ENCODE measurements around the gene IL1RL2. TPM values are rescaled to one million over a fixed set of nuclear protein-coding genes. Genes with fewer than 3 reads are reported as not detected.

IL1RL2 gene
- total and polyA plus RNA-seq, 2 of the 4 experiments (the other 2 are of a cell fraction), result 0.09 to 0.36 TPM

DNA sequence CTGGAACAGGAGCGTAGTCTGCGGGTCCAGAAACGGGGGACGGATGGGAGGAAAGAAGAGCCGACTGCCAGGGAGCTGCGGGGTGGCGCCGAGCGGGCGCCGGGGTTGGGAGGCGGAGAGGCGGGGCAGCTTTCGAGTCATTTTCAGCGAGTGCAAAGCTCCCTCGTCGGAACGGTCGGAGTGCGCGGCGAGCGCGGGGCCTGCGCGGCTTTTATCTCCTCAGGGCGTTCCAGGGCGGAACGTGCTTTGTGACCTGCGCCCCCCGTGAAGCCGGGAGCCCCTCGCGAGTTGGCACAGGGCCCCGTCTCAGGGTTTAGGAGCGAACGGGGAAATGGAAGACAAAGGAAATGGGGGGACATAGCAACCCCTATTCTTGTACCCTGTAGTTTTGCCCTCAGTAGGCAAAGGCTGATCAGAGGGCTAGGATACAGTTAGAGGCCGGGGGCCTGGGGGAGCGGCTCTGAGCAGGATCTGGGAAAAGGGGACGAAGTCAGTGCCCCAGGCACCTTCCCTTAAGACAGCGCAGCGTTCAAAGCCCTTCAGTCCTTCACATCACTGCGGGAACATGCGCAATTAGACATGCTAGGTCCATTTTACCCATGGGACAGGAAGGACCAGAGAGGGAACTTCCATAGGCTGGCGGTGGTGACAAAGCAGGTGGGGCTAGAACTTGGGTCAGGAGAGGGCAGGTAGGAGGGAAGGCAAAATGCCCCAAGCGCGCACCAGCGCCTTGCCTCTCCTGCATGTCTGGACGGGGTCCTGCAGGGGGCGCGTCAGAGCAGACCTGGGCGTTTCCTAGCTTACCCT, 64.4 kb downstream of the IL1RL2 start (continued):
- TF ChIP-seq, protein P1, sequence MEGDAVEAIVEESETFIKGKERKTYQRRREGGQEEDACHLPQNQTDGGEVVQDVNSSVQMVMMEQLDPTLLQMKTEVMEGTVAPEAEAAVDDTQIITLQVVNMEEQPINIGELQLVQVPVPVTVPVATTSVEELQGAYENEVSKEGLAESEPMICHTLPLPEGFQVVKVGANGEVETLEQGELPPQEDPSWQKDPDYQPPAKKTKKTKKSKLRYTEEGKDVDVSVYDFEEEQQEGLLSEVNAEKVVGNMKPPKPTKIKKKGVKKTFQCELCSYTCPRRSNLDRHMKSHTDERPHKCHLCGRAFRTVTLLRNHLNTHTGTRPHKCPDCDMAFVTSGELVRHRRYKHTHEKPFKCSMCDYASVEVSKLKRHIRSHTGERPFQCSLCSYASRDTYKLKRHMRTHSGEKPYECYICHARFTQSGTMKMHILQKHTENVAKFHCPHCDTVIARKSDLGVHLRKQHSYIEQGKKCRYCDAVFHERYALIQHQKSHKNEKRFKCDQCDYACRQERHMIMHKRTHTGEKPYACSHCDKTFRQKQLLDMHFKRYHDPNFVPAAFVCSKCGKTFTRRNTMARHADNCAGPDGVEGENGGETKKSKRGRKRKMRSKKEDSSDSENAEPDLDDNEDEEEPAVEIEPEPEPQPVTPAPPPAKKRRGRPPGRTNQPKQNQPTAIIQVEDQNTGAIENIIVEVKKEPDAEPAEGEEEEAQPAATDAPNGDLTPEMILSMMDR (conservative IDR thresholded peaks at IDR 0.05; ENCODE audit: low read depth, low read length), result no peak

DNA sequence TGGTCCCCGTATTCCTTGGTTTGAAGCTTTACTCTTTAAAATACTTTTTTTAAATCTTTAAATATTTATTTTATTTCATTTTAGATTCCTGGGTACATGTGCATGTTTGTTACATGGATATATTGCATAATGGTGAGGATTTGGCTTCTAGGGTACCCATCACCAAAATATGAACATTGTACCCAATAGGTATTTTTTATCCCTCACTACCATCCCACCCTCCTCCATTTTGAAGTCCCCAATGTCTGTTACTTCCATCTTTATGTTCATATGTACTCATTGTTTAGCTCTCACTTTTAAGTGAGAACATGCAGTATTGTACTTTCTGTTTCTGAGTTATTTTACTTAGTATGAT, 65.0 kb downstream of the IL1RL2 start:
- Histone ChIP-seq H4K5ac (ENCODE audit: low read depth, low read length) (no peak overlapping the region), H3K4ac (ENCODE audit: low read depth, low read length) (no peak overlapping the region), H3K27ac (ENCODE audit: insufficient read depth, low read length) (no peak overlapping the region), H3K18ac (ENCODE audit: low read depth, low read length) (no peak overlapping the region), H2BK15ac (ENCODE audit: low read depth, low read length) (no peak overlapping the region; the same call in 2 of the 3 replicates), H2AK5ac (ENCODE audit: low read depth, low read length) (no peak overlapping the region), H2AFZ (replicated peaks; ENCODE audit: low read length, poor library complexity) (no peak overlapping the region), H2BK5ac (ENCODE audit: low read depth, low read length, poor library complexity, severe bottlenecking) (no peak overlapping the region), H3K9ac (ENCODE audit: low read depth, low read length) (no peak overlapping the region), H3K79me1 (ENCODE audit: low read depth in 1 of 2, low read length in 2 of 2) (no peaks in the 10 kb centered on the region), H2BK120ac (ENCODE audit: low read depth, low read length) (no peak overlapping the region), H3K4me2 (ENCODE audit: low read depth, low read length) (no peak overlapping the region), H4K20me1 (ENCODE audit: insufficient read depth, low read length) (no peaks in the 10 kb centered on the region), H3K9me1 (ENCODE audit: insufficient read depth, low read length) (peaks cover under 1% of the 10 kb centered on the region; the same call in 1 of the 2 replicates), H3K56ac (ENCODE audit: extremely low read depth, insufficient read depth, low read length) (no peak overlapping the region), H4K91ac (ENCODE audit: insufficient read depth, low read depth, low read length) (no peak overlapping the region), H3K23ac (ENCODE audit: low read depth, low read length) (no peak overlapping the region), H4K8ac (ENCODE audit: low read depth in 2 of 2, low read length in 2 of 2) (no peak overlapping the region), H2BK20ac (ENCODE audit: low read depth, low read length) (no peak overlapping the region), H3K4me1 (ENCODE audit: control insufficient read depth, insufficient read depth, low read length) (no peaks in the 10 kb centered on the region), H3K36me3 (ENCODE audit: control insufficient read depth, insufficient read depth, low read length) (no peaks in the 10 kb centered on the region), H3K14ac (replicated peaks; ENCODE audit: low read depth, low read length) (no peak overlapping the region), H3K4me3 (ENCODE audit: insufficient read depth, low read depth, low read length) (no peak overlapping the region), H2AK9ac (replicated peaks; ENCODE audit: low read depth, low read length, poor library complexity) (no peak overlapping the region), H3K27me3 (ENCODE audit: control insufficient read depth, insufficient read depth, low read length) (peaks cover 2% of the 10 kb centered on the region; the same call in 1 of the 2 replicates), H3K9me3 (ENCODE audit: control insufficient read depth, insufficient read depth, low read length) (no peaks in the 10 kb centered on the region)
- CTCF ChIA-PET, result interaction anchor here (1.0 to 1.5 kb wide), 4 partner anchors 11 to 200 kb away, joined by 3 to 4 read pairs (median 4); partner anchors contain the start of gene IL18R1
- no TSS peak for BruUV-seq (replicated peaks)
- ATAC-seq (ENCODE audit: low read depth) (no peak), DNase-seq (no peak)
- dilution Hi-C loops (cut with HindIII; ENCODE audit: low sequenced_read_pairs, unreplicated experiment) (no loop called here), intact Hi-C loops (cut with micrococcal nuclease) (no loop called here), in situ Hi-C loops (cut with MboI; ENCODE audit: low sequenced_read_pairs) (loop anchor here (5.0 kb wide), 1 partner anchor 105 kb away; the partner anchor contains the start of gene IL18R1)
- POLR2A ChIA-PET (ENCODE audit: unreplicated experiment), result no interaction called here
- WGBS, 2 experiments (ENCODE audit: extremely low coverage in 2 of 2, insufficient read length in 1 of 2), result no CpG with 5 or more reads among the region's 1 CpG
- TF ChIP-seq MAZ (IDR thresholded peaks at IDR 0.05; ENCODE audit: borderline replicate concordance, low read depth, low read length), result no peak
- TF ChIP-seq CHD1 (IDR thresholded peaks at IDR 0.05; ENCODE audit: low read depth, low read length), result no peak
- TF ChIP-seq, protein P2, sequence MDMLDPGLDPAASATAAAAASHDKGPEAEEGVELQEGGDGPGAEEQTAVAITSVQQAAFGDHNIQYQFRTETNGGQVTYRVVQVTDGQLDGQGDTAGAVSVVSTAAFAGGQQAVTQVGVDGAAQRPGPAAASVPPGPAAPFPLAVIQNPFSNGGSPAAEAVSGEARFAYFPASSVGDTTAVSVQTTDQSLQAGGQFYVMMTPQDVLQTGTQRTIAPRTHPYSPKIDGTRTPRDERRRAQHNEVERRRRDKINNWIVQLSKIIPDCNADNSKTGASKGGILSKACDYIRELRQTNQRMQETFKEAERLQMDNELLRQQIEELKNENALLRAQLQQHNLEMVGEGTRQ (IDR thresholded peaks at IDR 0.05; ENCODE audit: low read depth, low read length), result no peak
- TF ChIP-seq FOS (IDR thresholded peaks at IDR 0.05; ENCODE audit: low read depth, low read length), result no peak
- no peak for TF ChIP-seq RAD21 (IDR thresholded peaks at IDR 0.05; ENCODE audit: low read length)
- TF ChIP-seq, protein P3, sequence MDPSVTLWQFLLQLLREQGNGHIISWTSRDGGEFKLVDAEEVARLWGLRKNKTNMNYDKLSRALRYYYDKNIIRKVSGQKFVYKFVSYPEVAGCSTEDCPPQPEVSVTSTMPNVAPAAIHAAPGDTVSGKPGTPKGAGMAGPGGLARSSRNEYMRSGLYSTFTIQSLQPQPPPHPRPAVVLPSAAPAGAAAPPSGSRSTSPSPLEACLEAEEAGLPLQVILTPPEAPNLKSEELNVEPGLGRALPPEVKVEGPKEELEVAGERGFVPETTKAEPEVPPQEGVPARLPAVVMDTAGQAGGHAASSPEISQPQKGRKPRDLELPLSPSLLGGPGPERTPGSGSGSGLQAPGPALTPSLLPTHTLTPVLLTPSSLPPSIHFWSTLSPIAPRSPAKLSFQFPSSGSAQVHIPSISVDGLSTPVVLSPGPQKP (IDR thresholded peaks at IDR 0.05; ENCODE audit: borderline replicate concordance, low read depth, low read length), result no peak
- TF ChIP-seq BHLHE40 (IDR thresholded peaks at IDR 0.05; ENCODE audit: low read depth, low read length), result no peak
- TF ChIP-seq, protein P1 (conservative IDR thresholded peaks at IDR 0.05; ENCODE audit: low read depth, low read length), result no peak

Data from IMR-90 (cell line).